HTERT RPE-1 (cell line): Measurements from ENCODE around the gene PRM1.
"Not testable (repeated sequence)": the region's sequence is repeated elsewhere in the genome, so short reads cannot be mapped to it uniquely, and the experiment has no call there.

Experiments
- in situ Hi-C: fragments of 300-500 bp; cut with MboI; formaldehyde crosslinking; loops from 4 replicates; pipeline ENCODE4 v1.14.3; 2020; ENCODE audit warnings: low sequenced_read_pairs

Gene PRM1

DNA sequence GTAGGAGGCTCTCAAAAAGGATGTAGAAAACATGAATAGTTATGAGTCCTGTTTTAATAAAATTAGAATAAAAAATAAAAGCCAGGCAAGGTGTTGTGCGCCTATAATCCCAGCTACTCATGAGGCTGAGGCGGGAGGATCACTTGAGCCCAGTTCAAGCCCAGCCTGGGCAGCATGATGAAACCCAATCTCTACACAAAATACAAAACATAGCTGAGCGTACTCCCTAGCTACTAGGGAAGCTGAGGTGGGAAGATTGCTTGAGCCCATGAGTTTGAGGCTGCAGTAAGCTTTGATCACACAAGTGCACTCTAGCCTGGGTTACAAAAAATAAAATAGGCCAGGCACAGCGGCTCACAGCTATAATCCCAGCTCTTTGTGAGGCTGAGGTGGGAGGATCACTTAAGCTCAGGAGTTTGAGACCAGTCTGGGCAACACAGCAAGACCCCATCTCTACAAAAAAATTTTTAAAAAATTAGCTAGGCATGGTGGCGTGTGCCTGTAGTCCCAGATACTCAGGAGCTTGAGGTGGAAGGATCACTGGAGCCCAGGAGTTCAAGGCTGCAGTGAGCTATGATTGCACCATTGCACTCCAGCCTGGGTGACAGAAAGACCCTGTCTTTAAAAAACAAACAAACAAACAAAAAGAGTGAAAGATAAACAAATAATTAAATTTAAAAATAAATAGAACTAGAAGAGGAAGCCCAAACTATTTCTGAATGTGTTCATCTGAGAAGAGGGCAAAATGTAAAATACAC is 17.2 kb upstream of the PRM1 start:
- in situ Hi-C loops, result no loop called here

GRCh38 chr16:11297492-11298142 is 16.5 kb upstream of the PRM1 start:
- in situ Hi-C loops, result no loop called here

DNA sequence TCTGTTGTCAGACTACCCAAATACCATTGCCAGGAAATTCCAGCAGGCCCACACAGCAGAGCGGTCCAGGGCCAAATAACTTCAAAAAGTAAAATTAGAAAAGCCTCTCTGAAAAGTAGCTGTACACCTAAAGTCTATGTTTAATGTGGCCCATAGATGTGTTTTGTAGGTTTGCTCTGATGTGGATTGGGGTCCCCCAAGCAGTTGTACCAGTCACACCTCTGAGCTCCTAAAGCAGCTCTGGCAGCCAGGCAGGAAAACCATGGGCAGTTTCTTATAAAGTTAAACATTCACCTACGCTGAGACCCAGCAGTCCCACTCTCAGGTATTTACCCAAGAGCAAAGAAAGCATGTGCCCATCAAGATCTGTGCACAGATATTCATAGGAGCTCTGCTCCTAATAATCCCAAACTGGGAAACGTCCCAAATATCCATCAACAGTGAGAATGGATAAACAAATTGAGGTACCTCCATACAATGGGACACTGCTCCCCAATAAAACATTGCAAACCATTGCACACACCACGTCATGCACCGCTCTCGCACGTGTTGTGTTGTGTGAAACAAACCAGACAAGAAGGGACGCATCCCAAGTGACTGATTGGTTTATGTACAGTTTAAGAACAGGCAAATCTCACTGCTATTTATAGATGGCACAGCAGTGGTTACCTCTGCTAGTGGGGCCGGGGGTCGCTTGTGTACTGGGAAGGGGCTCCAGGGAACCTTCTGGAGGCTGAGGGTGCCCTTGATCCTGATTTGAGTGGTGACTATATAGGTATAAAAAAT is 15.8 kb upstream of the PRM1 start:
- in situ Hi-C loops, result no loop called here

DNA sequence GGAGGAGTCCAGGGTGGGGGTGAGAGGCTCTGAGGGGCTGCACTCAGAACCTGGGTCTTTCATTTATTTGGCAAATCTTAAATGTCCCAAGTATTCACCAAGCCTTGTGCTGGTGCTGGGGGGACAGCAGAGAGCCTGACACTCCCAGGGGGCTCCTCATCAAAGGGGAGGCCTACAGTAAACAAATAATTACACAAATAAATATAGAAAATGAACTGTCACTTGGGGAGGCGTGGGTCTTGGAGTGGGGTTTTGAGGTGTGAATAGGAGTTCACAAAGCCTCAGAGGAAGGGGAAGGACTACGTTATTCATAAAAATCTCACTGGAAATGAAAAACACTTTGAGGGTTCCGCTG is 15.2 kb upstream of the PRM1 start:
- in situ Hi-C loops, result no loop called here

DNA sequence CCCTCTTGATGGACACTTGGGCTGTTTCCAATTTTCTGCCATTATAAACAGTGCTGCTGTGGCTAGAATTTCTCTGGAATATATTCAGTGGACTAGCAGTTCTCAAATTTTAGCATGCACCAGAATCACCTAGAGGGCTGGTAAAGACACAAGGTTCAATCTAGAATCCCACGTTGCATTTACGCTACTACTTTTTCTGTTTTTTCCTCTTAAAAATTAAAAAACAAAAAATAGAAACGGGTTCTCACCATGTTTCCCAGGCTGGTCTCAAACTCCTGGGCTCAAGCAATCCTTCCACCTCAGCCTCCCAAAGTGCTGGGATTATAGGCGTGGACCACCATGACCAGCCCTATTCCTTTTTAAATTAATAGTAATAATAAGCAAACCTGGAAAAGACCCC is 14.5 kb upstream of the PRM1 start:
- in situ Hi-C loops, result no loop called here

- in situ Hi-C loops, result no loop called here
These were observed 11.1 kb upstream of the PRM1 start for GRCh38 chr16:11292076-11292748.

DNA sequence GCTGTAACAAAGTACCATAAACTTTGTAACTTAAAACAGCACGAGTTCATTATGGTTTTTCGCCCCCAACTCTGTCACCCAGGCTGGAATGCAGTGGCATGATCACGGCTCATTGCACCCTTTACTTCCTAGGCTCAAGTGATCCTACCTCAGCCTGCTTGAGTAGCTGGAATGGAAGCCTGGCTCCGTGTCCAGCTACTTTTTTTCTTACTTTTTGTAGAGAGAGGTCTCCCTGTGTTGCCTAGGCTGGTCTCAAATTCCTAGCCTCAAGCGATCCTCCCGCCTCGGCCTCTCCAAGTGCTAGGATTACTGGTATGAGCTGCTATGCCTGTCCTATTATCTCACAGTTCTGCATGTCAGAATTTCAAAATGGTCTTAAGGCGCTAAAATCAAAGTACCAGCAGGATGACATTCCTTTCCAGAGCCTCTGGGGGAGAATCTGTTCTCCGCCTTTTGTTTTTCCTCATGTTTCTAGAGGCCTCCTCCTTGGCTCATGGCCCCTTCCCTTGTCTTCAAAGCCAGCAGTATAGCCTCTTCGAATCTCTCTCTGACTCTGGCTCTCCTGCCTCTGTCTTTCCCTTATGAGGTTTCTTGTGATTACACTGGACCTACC is 10.1 kb upstream of the PRM1 start:
- in situ Hi-C loops, result no loop called here

GRCh38 chr16:11290102-11290893 is 9.2 kb upstream of the PRM1 start:
- in situ Hi-C loops, result no loop called here

DNA sequence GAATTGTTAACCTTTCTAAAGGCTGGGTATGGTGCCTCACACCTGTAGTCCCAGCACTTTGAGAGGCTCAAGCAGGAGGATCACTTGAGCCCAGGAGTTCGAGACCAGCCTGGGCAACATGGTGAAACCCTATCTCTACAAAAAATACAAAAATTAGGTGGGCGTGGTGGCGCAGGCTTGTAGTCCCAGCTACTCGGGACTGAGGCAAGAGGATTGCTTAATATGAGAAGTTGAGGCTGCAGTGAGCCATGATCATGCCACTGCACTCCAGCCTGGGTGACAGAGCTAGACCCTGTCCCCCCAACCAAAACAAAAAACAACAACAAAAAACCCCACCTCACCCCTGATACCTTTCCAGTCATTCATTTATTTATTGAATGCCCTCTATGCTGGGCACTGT is 8.6 kb upstream of the PRM1 start:
- in situ Hi-C loops, result not testable (repeated sequence)

DNA sequence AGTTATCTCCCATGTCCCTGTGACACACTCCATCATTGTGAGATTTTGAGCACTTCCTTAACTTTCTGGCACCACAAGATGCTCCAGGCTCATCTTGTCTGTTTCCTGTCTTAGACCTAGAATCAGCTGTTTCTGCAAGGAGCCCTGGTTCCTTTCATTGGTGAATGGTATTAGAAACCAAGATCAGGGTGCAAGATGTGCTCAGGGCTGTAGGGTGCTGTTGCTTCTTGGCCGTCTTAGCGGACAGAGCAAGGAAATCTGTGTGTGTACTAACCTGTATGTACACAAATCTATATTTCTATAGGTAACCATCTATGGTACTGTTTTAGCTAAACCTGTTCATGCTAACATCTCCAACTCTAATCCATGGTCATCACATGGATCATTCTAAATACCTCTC is 8.1 kb upstream of the PRM1 start:
- in situ Hi-C loops, result no loop called here

DNA sequence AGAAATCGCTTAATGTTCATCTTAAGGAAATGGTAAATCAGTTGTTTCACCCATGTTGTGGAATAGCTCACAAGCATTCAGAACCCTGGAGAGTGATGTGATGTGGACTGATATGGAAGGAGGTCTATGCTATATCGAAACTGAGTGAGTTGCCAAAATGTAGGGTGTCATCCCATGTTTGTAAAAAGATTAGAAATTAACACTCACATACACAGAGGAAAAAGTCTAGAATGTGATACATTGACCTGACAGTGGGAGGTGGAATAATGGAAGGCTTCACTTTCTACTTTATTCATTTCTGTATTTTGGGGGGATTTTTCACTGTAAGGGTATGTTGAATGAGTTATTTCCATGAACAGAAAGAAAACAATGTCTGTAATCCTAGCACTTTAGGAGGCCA is 4.7 kb upstream of the PRM1 start:
- in situ Hi-C loops, result no loop called here

DNA sequence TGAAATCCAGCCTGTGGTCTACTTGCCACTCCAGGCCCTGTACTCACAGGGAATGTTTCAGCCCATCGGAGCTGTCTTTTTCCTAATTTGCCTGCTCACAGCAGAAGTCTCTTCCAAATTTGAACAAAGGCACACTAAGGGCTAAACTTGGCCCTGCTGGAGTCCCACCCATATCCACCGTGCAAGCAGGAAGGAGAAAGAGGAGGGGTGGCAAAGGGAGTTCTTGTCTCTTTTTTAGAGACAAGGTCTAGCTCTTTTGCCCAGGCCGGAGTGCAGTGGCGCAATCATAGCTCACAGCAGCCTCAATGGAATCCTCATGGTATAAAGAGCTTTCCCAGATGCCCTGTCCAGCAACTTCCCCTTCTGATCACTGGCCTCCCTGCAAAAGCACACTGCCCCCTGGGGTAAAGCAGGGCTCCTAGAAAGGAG is 2.7 kb upstream of the PRM1 start:
- in situ Hi-C loops, result no loop called here

DNA sequence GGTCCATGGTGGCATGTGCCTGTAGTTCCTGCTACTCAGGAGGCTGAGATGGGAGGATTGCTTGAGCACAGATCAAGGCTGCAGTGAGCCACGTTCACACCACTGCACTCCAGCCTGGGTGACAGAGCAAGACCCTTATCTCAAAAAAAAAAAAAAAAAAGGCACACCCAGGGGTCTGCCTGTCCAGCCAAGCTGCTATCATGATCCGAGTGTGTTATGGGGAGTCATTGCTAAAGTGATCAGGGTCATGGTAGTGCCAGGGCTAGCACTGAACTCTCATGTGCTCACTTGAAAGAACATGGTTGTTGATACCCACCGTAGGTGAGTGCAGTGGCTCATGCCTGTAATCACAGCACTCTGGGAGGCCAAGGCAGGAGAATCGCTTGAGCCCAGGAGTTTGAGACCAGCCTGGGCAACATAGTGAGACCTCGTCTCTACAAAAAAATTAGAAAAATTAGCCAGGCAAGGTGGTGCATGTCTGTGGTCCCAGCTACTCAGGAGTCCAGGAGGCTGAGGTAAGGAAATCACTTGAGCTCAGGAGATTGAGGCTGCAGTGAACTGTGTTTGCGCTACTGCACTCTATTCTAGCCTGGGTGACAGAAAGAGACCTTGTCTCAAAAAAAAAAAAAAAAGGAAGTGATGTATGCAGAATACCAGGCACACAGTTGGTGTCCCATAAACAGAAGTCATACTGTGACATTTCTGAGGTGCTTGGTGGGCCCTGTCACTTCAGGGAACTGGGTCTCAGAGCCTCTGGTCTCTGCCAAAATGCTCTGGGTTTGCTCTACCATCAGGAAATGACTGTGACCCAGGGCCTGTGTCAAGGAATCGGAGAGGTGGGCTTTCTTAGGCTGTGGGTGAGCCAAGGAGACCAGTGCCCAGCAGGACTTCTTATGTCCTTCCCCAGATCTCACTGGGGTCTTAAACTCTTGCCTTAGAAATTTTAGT is 2.2 kb downstream of the PRM1 start:
- in situ Hi-C loops, result no loop called here

DNA sequence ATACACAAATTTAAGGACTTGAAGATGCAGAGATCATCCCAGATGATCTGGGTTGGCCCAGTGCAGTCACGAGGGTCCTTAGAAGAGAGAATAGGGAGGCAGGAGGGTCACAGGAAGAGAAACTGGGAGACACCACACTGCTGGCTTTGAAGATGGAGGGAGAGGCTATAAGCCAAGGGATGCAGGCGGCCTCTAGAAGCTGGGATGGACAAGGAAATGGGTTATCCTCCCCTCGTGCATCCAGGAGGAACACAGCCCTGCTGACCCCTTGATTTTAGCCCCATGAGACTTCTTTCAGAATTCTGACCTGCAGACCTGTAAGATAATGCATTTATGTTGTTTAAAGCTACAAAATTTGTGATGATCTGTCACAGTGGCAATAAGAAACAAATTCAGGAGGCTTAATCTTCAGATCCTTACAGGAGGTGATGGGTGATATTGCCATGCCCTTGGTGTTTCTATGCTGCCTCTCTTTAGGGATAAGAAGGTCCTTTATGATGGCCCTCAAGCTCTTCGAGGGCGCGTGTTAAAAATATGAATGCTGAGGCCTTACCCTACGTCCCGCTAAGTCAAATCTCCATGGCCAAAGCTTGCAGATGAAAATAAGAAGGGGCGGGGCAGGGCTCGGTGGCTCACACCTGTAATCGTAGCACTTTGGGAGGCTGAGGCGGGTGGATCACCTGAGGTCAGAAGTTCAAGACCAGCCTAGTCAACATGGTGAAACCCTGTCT is 3.4 kb downstream of the PRM1 start:
- in situ Hi-C loops, result no loop called here

DNA sequence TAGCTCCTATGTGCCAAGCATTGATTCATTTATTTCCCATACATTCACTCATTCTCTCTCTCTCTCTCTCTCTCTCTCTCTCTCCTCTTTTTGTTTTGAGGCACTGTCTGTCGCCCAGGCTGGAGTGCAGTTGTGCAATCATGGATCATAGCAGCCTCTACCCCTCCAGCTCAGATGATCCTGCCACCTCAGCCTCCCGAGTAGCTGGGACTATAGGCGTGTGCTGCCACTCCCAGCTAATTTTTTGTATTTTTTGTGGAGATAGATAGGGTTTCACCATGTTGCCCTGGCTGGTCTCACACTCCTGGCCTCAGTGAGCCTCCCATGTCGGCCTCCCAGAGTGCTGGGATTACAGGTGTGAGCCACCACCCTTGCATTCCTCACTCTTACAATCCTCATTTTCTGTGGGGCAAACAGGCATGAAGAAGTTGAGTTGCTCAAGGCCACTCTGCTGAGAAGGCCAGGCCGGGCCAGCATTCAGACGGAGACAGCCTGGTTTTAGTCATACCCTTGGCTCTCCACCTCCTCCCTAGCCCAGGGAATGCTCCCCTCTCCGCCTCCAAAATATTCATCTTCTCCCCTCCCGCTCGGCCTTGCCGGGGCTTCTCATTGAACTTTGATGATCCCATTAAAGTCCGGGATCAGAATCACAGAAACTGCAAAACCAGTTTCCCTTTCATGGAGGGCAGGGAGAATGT is 4.1 kb downstream of the PRM1 start:
- in situ Hi-C loops, result no loop called here

- in situ Hi-C loops, result no loop called here
These were observed 4.8 kb downstream of the PRM1 start, which contains the start of gene PRM2 for GRCh38 chr16:11276143-11276895. Gene PRM2 (minus strand): TSS chr16:11276480. CDS start chr16:11276370, 110 bp downstream.

- in situ Hi-C loops, result no loop called here
These were observed 6.2 kb downstream of the PRM1 start for GRCh38 chr16:11274964-11275363.
